ENCODE measurements around the gene ATG5. TPM values are rescaled to one million over a fixed set of nuclear protein-coding genes. Genes with fewer than 3 reads are reported as not detected.

Gene ATG5
- total RNA-seq, 2 donors from 2014 or later = 42.1 to 48.0 TPM

DNA sequence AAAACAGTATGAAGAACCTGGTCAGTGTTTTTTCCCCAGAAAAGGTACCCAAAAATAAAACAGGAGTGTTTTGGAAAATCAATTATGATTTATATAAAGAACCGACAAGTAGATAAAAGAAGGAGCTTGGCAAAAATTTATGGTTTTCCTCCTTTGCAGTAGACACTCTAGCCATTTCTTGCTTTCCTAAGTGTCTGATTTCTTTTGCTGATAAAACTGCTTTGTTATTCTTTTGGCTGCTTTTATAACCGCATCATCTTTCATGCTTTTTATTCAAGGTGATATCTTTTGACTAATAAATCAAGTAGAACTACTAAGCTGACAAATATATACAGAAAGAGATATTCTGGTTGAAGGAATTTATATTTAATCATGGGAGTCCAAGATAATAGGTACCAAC lies 16.6 kb downstream of the ATG5 start:
- intact Hi-C loops (cut with DNase I) = loop anchor here (10.0 kb wide), 1 partner anchor 214 kb away; no protein-coding TSS in a partner anchor
- Histone ChIP-seq H3K4me3 (no peak overlapping the region), H3K4me1 (no peaks in the 10 kb centered on the region), H3K36me3 (no peaks in the 10 kb centered on the region), H3K9ac (ENCODE audit: low read depth in 2 of 2, low read length in 2 of 2) (no peak overlapping the region), H3K27me3 (no peaks in the 10 kb centered on the region), H3K27ac (no peak overlapping the region), H3K9me3 (no peaks in the 10 kb centered on the region)
- TF ChIP-seq, protein P1, sequence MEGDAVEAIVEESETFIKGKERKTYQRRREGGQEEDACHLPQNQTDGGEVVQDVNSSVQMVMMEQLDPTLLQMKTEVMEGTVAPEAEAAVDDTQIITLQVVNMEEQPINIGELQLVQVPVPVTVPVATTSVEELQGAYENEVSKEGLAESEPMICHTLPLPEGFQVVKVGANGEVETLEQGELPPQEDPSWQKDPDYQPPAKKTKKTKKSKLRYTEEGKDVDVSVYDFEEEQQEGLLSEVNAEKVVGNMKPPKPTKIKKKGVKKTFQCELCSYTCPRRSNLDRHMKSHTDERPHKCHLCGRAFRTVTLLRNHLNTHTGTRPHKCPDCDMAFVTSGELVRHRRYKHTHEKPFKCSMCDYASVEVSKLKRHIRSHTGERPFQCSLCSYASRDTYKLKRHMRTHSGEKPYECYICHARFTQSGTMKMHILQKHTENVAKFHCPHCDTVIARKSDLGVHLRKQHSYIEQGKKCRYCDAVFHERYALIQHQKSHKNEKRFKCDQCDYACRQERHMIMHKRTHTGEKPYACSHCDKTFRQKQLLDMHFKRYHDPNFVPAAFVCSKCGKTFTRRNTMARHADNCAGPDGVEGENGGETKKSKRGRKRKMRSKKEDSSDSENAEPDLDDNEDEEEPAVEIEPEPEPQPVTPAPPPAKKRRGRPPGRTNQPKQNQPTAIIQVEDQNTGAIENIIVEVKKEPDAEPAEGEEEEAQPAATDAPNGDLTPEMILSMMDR (IDR thresholded peaks at IDR 0.05) = no peak
- no peak for DNase-seq

DNA sequence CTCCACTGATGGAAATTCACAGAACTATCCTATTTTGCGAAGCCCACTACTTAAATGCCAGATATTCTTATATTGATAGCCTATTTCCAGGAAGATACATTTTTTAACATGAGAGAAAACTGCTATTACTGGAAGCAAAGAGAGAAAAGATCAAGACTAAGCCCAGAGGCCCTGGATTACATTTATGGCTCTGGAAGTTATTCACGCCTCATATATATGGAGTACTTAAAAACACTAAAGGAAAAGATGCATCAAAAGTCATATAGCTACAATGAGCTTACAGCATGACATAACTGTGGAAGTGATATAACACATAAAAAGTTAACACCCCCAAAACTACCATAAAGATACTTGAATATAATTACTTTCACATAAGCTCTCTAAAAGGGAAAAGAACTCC lies 19.8 kb downstream of the ATG5 start:
- TF ChIP-seq, protein P1 (IDR thresholded peaks at IDR 0.05) = no peak
- intact Hi-C loops (cut with DNase I) = loop anchor here (10.0 kb wide), 1 partner anchor 211 kb away; no protein-coding TSS in a partner anchor
- H3K4me3 ChIP-seq = no peak overlapping the region
- no peaks in the 10 kb centered on the region for H3K9me3 ChIP-seq
- H3K9ac ChIP-seq (ENCODE audit: low read depth in 2 of 2, low read length in 2 of 2) = no peak overlapping the region
- H3K27me3 ChIP-seq = no peaks in the 10 kb centered on the region
- no peak overlapping the region for H3K27ac ChIP-seq
- H3K4me1 ChIP-seq = peaks cover 1% of the 10 kb centered on the region
- no peaks in the 10 kb centered on the region for H3K36me3 ChIP-seq
- DNase-seq = no peak

DNA sequence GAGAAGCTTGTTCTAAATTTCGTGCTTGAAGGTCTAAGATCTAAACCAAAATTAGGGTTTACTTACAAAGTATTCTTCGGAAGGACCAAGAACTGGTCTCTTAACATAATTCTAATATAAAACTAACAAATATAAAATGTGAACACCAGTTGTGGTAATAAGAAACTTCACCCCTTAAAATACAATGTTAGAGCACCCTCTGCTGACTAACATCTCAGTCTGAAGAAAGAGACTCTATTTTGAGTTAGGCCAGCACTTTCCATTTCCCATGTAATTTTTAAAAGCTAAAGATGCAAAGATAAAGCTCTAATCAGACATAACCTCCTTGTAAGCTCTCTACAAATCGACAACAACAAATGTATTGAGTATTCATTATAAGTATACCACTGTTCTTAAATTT lies 24.6 kb downstream of the ATG5 start:
- no peak overlapping the region for H3K4me3 ChIP-seq
- H3K27ac ChIP-seq = no peak overlapping the region
- TF ChIP-seq, protein P1 (IDR thresholded peaks at IDR 0.05) = peak; percentile 19
- no peak overlapping the region for H3K9ac ChIP-seq (ENCODE audit: low read depth in 2 of 2, low read length in 2 of 2)
- H3K9me3 ChIP-seq = no peaks in the 10 kb centered on the region
- H3K36me3 ChIP-seq = no peaks in the 10 kb centered on the region
- H3K4me1 ChIP-seq = peaks cover 5% of the 10 kb centered on the region
- intact Hi-C loops (cut with DNase I) = loop anchor here (10.0 kb wide), 1 partner anchor 206 kb away; no protein-coding TSS in a partner anchor
- DNase-seq = no peak
- no peaks in the 10 kb centered on the region for H3K27me3 ChIP-seq

DNA sequence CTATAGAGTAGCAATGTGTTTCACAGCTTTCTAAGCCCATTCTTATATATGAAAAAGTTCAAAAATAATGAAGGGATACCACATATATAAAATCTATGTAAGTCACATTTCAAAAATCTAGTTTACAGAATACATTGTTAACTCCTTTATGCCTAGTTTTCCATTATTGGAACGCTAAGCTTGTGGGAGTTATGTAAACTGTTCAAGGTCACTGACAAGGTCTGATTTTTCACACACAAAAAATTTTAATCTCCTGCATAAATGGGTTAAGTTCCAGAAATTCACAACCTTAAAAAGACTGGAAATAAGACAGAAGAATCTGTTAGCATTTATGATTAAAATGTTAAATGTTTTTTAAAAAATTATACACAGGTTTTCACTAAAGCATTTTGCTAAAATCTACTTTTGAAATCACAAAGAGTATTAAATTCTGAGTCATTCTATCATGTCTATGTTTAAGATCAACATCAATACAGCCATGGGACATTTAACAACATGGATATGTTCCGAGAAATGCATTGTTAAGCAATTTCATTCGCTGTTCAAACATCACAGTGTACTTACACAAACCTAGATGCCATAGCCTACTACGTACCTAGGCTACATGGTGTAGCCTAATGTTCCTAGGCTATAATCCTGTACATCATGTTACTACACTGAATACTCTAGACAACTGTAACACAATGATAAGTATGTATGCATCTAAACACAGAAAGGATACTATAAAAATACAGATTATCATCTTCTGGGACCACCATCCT lies 25.4 kb downstream of the ATG5 start:
- H3K9me3 ChIP-seq = no peaks in the 10 kb centered on the region
- TF ChIP-seq, protein P1 (IDR thresholded peaks at IDR 0.05) = no peak
- DNase-seq = no peak
- H3K4me3 ChIP-seq = no peak overlapping the region
- no peak overlapping the region for H3K27ac ChIP-seq
- H3K9ac ChIP-seq (ENCODE audit: low read depth in 2 of 2, low read length in 2 of 2) = no peak overlapping the region
- H3K27me3 ChIP-seq = no peaks in the 10 kb centered on the region
- intact Hi-C loops (cut with DNase I) = loop anchor here (10.0 kb wide), 1 partner anchor 205 kb away; no protein-coding TSS in a partner anchor
- no peaks in the 10 kb centered on the region for H3K36me3 ChIP-seq
- H3K4me1 ChIP-seq = peaks cover 5% of the 10 kb centered on the region

DNA sequence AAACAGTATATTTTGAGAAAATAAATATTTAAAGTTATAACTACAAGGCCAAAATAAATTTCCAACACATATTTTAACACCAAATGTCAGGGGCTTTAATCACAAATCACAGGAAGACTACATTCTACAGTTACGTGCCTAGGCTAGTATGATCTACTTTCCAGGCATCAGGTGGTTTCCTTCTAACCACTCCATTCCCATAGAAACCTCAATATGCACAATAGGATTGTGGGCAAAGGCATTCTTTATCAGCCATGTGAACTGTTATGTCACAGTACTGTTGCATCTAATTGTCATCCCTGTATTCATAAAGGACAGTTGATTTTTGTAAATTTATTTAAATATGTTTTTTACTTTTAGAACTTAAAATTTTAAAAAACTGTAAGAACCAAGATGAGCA lies 32.4 kb downstream of the ATG5 start:
- no peak overlapping the region for H3K27ac ChIP-seq
- H3K9me3 ChIP-seq = no peaks in the 10 kb centered on the region

More for the DNA sequence above, 32.4 kb downstream of the ATG5 start:
- no peak overlapping the region for H3K9ac ChIP-seq (ENCODE audit: low read depth in 2 of 2, low read length in 2 of 2)
- no peaks in the 10 kb centered on the region for H3K36me3 ChIP-seq
- H3K4me3 ChIP-seq = no peak overlapping the region
- H3K27me3 ChIP-seq = no peaks in the 10 kb centered on the region
- DNase-seq = no peak
- intact Hi-C loops (cut with DNase I) = loop anchor here (10.0 kb wide), 1 partner anchor 808 kb away; no protein-coding TSS in a partner anchor
- TF ChIP-seq, protein P1 (IDR thresholded peaks at IDR 0.05) = no peak
- no peaks in the 10 kb centered on the region for H3K4me1 ChIP-seq

All from colonic mucosa (tissue), 4 donors.